GM20000 (cell line): Measurements from ENCODE around the gene POLR2A.

Experiments used
- DNase-seq: peaks from one replicate; pipeline ENCODE4 v3.0.0; 2012; ENCODE audit warnings: low spot score
- CTCF ChIP-seq: IDR thresholded peaks from 2 replicates; pipeline ENCODE4 v1.5.1; 2012; ENCODE audit warnings: mild to moderate bottlenecking, control low read depth; ENCODE audit errors: extremely low read depth, missing control alignments

POLR2A gene

GRCh38 chr17:7439462-7440112 lies 44.6 kb upstream of the POLR2A start, which contains the start of gene FGF11:
FGF11 (plus strand) TSS chr17:7439512; CDS start chr17:7439621, 109 bp downstream.
- DNase-seq = no peak
- no peak for TF ChIP-seq CTCF

GRCh38 chr17:7440113-7440833 lies 43.9 kb upstream of the POLR2A start:
- TF ChIP-seq CTCF = no peak
- DNase-seq = peak; percentile 81

GRCh38 chr17:7440834-7441195 lies 43.4 kb upstream of the POLR2A start:
- peak; percentile 80 for DNase-seq

GRCh38 chr17:7441266-7441665 lies 42.9 kb upstream of the POLR2A start:
- DNase-seq = no peak
- TF ChIP-seq CTCF = no peak

More at GRCh38 chr17:7440834-7441195, 43.4 kb upstream of the POLR2A start:
- no peak for TF ChIP-seq CTCF

GRCh38 chr17:7442142-7442541 lies 42.0 kb upstream of the POLR2A start:
- TF ChIP-seq CTCF = no peak
- DNase-seq = no peak

- no peak for DNase-seq
- no peak for TF ChIP-seq CTCF
These were observed 40.4 kb upstream of the POLR2A start for GRCh38 chr17:7443499-7444485.
